ENCODE results near the gene RPS15.
A peak's percentile ranks its signal among the peaks of the same experiment; 100 is the strongest.
"Not testable (repeated sequence)": the region's sequence is repeated elsewhere in the genome, so short reads cannot be mapped to it uniquely, and the experiment has no call there.

The RPS15 gene

DNA sequence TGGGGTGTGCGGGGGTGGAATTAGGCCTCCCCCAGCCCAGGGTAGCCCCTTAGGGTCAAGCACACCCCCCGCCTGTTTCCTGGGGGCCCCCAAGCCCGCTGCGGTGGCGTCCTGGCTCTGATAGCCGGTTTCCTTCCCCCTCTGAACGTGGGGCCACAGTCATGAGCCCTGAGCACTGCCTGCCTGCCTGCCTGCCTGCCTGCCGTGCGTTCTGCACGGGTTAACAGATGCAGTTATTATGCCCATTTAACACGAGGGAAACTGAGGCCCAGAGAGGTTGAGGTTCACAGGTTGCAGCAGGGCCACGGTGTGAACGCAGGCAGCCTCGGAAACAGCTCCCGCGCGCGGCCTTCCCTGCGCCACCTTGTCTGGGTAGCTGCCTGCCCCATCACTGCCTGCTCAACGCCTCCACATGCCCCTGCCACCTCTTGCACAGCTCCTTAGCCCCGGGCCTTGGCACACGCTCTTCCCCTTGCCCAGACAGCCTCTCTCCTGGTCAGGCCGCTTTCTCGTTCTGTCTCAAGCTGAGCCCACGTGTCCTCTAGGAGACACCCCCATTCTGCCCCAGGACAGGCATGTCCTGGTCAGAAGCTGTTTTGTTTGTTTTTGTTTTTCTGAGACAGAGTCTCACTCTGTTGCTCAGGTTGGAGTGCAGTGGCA is 35.7 kb upstream of the RPS15 start:
- no peak for DNase-seq (ENCODE audit: low spot score)

DNA sequence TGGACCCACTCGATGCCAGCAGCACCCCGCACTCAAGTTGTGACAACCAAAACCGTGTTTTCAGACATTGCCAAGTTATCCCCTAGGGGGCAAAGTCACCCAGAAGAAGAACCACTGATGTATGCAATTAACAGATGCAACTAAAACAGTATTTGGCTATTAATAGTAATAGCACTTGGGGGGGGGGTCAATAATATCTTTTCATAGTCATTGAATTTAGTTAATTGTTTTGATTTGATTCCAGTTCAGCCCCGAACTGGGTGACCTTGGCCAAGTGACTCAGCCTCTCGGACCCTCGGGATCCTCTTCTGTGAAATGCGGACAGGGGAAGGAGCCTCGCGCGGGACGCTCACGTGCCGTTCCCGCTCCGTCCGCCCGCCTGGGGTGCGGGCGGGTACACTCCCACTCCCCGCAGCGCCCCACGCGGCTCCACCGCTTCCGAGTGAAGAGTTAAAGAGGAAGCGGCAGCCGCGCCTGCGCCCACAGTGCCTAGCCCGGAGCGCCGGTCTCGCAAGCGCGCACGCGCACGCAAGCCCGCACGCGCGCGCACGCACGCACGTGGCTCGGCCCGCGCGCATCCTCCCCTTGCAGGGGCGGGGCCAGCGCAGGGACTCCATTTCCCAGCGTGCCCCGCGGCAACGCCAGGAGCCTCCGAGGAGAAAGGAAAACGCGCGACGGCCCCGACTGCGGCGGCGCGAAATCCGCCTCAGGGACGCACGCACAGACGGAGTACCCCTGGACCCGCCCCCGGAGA is 31.2 kb upstream of the RPS15 start:
- DNase-seq (ENCODE audit: low spot score), result peak; percentile 99

GRCh38 chr19:1407528-1408299 is 30.5 kb upstream of the RPS15 start, which contains the start of gene DAZAP1:
DAZAP1 (plus strand) TSS chr19:1407586; CDS start chr19:1407774, 188 bp downstream.
- no peak for DNase-seq (ENCODE audit: low spot score)

DNA sequence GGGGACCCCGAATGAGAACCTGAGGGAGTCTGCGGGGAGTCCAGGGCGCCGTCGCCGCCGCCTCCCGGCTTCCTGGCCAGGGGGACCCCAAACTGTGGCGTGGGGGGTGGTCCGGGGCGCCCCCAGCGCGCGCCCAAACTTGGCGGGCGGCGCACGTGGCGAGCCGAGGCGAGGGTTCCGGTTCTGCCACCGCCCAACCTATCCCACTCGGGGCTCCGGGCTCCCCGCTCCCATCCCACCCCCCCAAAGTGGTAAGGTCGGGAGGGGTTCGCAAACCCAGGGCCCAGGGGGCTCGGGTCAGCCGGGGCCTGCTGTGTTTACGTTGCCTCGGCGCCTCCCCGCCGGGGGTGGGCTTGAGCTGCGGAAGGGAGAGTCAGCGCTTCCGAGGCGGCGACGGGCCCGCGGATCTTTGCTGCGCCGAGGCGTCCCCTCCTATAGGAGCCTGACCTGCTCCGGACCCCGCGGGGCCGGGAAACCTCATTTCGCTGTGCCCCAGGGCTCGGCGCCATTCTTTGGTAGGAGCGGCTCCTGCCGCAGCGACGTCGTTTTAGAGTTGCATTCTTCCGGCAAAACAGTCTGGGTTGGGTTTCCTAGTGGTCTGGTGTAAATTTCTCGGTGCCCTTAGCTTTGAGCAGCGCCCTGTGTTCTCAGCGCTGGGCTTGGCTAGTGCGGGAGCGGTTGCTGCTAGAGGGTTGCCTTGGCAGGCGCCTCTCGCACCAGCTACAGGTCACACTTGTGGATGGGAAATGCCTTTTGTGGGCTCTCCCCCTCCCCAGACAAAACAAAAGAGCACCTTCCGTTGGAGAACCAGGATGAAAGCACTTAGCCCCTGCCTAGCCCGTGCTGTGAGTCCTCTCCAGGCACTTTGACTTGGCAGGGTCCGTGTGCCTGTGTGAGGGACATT is 29.6 kb upstream of the RPS15 start:
- DNase-seq (ENCODE audit: low spot score), result peak; percentile 59

DNA sequence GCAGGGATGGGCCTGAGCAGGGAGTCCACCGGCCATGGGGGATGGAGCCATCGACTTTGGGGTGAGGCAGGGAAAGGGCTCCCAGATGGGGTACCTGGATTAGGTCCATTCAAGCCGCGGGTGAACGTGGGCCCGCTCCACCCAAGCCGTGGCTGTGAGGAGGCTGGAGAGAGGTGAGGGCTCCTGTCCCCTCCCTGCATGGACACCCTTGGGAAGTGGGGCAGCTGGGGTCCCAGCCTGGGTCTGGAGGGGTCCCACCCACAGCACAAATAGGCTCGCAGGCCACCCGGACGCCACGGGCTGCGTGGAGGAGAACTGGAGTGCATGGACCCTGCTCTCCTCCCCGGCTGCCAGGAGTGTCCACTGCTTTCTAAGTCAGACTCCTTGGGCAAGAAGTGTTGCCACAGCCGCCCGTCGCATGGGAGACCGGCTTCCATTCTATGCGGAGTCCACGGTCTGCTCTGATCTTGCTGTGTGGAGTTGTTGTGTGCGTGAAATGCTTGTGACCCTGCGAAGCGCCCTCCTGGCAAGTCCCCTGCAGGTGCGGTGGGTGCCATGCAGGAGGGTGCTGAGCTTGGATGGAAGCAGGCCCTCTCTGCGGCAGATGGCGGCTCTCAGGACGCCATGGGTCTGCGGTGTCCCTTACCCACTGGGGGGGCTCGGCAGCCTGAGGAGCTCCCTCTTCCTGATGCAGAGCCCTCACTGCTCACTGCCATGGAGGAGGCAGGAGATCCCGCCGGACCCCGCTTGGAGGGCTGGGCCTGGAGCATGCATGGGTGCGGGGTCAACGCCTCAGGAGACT is 28.8 kb upstream of the RPS15 start:
- no peak for DNase-seq (ENCODE audit: low spot score)

GRCh38 chr19:1410136-1410786 is 27.9 kb upstream of the RPS15 start:
- DNase-seq (ENCODE audit: low spot score), result no peak

- DNase-seq (ENCODE audit: low spot score), result no peak
These were observed 27.4 kb upstream of the RPS15 start for GRCh38 chr19:1410789-1411188.

DNA sequence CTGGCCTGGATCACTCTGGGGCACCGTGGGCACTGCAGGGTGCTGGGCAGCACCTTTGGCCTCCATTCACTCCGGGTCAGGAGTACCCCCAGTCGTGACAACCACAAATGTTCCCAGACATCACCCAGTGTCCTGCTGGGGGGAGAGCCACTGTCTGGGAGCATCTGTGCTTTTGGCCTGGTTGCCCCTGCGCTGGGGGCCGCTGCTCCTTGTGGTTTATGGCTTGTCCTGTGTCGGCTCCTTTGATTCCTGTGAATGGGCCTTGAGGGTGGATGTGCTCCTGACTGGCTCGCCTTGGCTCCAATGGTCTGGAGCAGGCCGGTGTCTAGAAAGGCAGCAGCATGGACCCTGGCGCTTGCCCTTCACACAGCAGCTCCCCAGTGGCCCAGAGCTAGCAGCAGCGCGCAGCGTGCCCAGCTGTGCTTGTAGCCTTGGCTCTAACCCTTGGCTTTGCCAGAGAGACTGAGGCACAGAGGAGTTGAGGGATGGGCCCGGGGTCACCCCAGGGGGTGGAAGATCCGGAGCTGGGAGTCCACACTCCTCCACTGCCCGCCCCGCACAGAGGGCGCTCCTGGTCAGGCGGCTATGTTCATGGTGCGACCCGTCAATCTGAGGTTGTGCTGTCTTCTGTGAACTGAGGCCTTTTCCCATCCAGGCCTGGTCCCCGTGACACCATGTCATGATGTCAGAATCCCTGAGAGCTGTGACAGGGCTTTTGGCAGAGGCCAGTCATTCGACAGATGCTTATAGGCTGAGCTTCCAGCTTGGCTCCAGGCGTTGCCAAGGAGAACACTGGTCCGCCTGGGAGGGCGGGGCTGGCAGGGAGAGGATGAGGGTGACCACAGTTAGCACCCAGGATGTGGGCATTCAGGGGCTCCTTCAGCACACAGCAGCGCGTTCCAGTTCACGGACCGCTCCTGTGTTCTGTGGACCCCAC is 26.7 kb upstream of the RPS15 start:
- peak; percentile 31 for DNase-seq (ENCODE audit: low spot score)

GRCh38 chr19:1412323-1412923 is 25.8 kb upstream of the RPS15 start:
- no peak for DNase-seq (ENCODE audit: low spot score)

DNA sequence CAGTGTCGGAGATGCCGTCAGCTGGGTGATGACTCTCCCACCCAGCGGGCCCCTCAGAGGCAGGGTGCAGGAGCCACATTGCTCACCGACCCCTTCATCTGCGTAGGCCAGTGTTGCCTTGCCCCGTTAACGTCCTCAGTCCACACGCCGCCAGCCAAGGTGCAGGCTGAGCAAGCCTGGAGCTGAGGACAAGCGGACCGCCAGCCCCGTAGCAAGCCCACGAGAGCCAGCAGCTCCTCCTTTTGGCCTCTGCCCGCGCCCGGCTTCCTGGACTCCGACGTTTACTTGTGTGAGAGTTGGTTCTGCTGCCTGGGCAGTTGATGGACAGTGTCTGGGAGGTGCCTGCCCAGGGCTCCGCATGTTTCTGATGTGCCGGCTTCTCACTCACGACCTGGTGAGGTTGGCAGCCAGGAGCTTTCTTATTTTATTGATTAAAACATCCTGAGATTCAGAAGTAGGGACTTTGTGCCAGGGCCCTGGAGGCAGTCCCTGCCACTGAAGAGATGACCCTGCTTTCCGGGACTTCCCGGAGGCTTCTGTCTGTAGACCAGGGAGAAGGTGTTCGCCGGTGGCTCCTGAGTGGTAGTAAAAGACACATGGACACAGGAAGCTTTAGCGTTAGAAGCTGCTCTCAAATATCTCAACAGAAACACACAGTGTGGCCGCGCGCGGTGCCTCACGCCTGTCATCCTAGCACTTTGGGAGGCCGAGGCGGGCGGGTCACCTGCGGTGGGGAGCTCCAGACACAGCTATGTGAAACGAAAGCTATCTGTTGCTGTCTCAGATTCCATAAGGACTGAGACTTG is 25.0 kb upstream of the RPS15 start:
- DNase-seq (ENCODE audit: low spot score), result no peak

- no peak for DNase-seq (ENCODE audit: low spot score)
These were observed 22.0 kb upstream of the RPS15 start for GRCh38 chr19:1416014-1416841.

DNA sequence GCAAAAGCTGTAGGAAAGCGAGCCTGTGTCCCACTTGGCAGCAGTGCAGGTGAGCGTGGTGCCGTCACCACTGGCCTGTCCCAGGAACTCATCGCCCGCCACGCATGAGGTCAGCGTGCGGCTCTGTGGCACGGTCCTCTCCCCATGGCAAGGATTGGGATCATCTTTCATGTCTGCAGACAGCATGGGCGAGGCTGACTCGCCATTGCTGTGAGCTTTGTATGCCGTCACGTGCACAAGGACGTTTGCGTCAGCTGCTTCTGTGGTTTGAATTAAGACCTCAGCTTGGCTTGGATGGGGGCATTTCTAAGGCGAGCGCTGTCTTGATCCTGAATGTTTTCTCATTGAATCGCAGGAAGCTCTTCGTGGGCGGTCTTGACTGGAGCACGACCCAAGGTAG is 21.1 kb upstream of the RPS15 start:
- no peak for DNase-seq (ENCODE audit: low spot score)

GRCh38 chr19:1417681-1418495 is 20.3 kb upstream of the RPS15 start:
- DNase-seq (ENCODE audit: low spot score), result no peak

DNA sequence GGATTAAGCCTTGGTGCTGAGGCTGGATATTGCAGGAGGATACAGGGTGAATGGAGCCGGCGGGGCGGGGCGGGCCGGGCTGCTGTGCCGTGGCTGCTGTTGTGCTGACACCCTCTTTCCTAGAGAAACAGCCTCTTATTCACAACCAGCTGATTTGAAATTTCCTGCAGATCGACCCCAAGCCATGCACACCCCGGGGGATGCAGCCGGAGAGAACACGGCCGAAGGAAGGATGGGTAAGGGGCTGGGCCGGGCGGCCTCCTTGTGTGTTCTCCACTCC is 19.8 kb upstream of the RPS15 start:
- no peak for DNase-seq (ENCODE audit: low spot score)

- no peak for DNase-seq (ENCODE audit: low spot score)
These were observed 19.1 kb upstream of the RPS15 start for GRCh38 chr19:1418951-1419738.

- DNase-seq (ENCODE audit: low spot score), result not testable (repeated sequence)
These were observed 18.1 kb upstream of the RPS15 start for GRCh38 chr19:1420085-1420484.

Data from CD4-positive, alpha-beta T cell treated with Interleukin-15 for 4 hours (primary cell).